B cell (primary cell): ENCODE data around the gene TSPAN18.

Source experiments
- CTCF ChIP-seq: fragments of 200-600 bp; IDR thresholded peaks from one replicate; pipeline ENCODE4 v1.8.0; 2022; ENCODE audit warnings: antibody characterized with exemption, mild to moderate bottlenecking
- EZH2 ChIP-seq: IDR thresholded peaks from 2 replicates; pipeline ENCODE4 v1.6.1; 2012; ENCODE audit warnings: borderline replicate concordance, low read depth, mild to moderate bottlenecking, moderate library complexity, low read length; ENCODE audit not compliant: insufficient read depth, poor library complexity, severe bottlenecking

- TF ChIP-seq EZH2: no peak
- TF ChIP-seq CTCF: no peak
These were observed 41.9 kb upstream of the TSPAN18 start for GRCh38 chr11:44684859-44685281.
